Body of pancreas (tissue), 4 donors: Measurements from ENCODE around the gene BRF1. TPM values are rescaled to one million over a fixed set of nuclear protein-coding genes. Genes with fewer than 3 reads are reported as not detected.

Source experiments
- ATAC-seq: fragments of 150-250 bp; one replicate; pipeline ENCODE4 v1.9.1; 2016
- DNase-seq, 4 donors: peaks; one replicate each; pipeline ENCODE4 v3.0.0-alpha.2; 2019
- H3K27ac ChIP-seq, 4 donors: fragments of 200-600 bp; sonication (generic); 1 replicate in 3 of 4; 2 replicates in 1 of 4; pipeline versions ENCODE4 v1.5.1 to v1.6.1; 2016 to 2019; ENCODE audit warnings: mild to moderate bottlenecking in 1 of 4, mixed read lengths in 1 of 4, moderate library complexity in 1 of 4
- H3K27me3 ChIP-seq, 2 donors: fragments of 200-600 bp; sonication (generic); one replicate each; pipeline ENCODE4 v1.6.0; 2016; ENCODE audit warnings: mild to moderate bottlenecking in 1 of 2
- H3K36me3 ChIP-seq, 2 donors: fragments of 200-600 bp; sonication (generic); replicated peaks in 1 of 2; 2 replicates each; pipeline ENCODE4 v1.5.1; 2016; ENCODE audit warnings: low read depth in 2 of 2; ENCODE audit not compliant: insufficient read depth in 1 of 2
- H3K4me1 ChIP-seq: fragments of 200-600 bp; sonication (generic); one replicate; pipeline ENCODE4 v1.6.0; 2016
- H3K4me3 ChIP-seq, 2 donors: fragments of 200-600 bp; sonication (generic); 1 replicate in 1 of 2; 2 replicates in 1 of 2; pipeline ENCODE4 v1.5.1; 2016 to 2019
- H3K9me3 ChIP-seq, 3 donors: fragments of 200-600 bp; sonication (generic); 1 replicate in 2 of 3; 2 replicates in 1 of 3; pipeline ENCODE4 v1.5.1; 2016
- CTCF ChIP-seq, 7 experiments: fragments of 450-650 bp in 4 of 7; fragments of 200-600 bp in 3 of 7; sonication (generic) in 3 of 7; IDR thresholded peaks; one replicate each; pipeline ENCODE4 v1.5.1; 2016 to 2019; ENCODE audit warnings: antibody characterized with exemption in 7 of 7
- POLR2A ChIP-seq, 3 donors: fragments of 450-650 bp; IDR thresholded peaks; one replicate each; pipeline ENCODE4 v1.6.1; 2016; ENCODE audit warnings: antibody characterized with exemption in 3 of 3, mild to moderate bottlenecking in 2 of 3
- WGBS, 2 donors: methylation state at CpG; one replicate each; pipeline ENCODE4 v1.1.5; 2017; 5-methylcytosine and 5-hydroxymethylcytosine counted together
- intact Hi-C: fragments of 100-400 bp; cut with DNase I; formaldehyde crosslinking; loops from one replicate; pipeline ENCODE4 v1.15.1; 2023
- total RNA-seq, 2 donors: library from RNA; depleted of rRNA; stranded (reverse); fragments of >200 nt; gene quantifications; one replicate each; pipeline ENCODE4 v1.1.0, GENCODE V29; 2016

The BRF1 gene
- total RNA-seq, 2 donors from 2014 or later, result 54.5 to 86.7 TPM

- Histone ChIP-seq H3K9me3 (no peaks in the 10 kb centered on the region), H3K4me1 (peaks cover 58% of the 10 kb centered on the region), H3K4me3 (no peak overlapping the region), H3K27me3 (no peaks in the 10 kb centered on the region), H3K36me3 (no peaks in the 10 kb centered on the region), H3K27ac (peak overlapping the region in 3 of 4 donors; percentile 58 to 71 (median 60))
- no peak for DNase-seq
- 87 to 100% methylated on average over 1 to 6 of the region's 6 CpGs for WGBS, 2 donors
- TF ChIP-seq CTCF (IDR thresholded peaks at IDR 0.05) (no peak), POLR2A (IDR thresholded peaks at IDR 0.05) (no peak)
- intact Hi-C loops, result no loop called here
- no peak for ATAC-seq
Observed at GRCh38 chr14:105274637-105275036, 26.2 kb downstream of the BRF1 start.

GRCh38 chr14:105273062-105273461 lies 27.7 kb downstream of the BRF1 start:
- no peaks in the 10 kb centered on the region for H3K9me3 ChIP-seq
- H3K4me1 ChIP-seq, result peaks cover 55% of the 10 kb centered on the region
- TF ChIP-seq CTCF (IDR thresholded peaks at IDR 0.05) (no peak), POLR2A (IDR thresholded peaks at IDR 0.05) (no peak)
- no peaks in the 10 kb centered on the region for H3K27me3 ChIP-seq
- 44 to 53% methylated on average over 5 to 12 of the region's 12 CpGs for WGBS, 2 donors
- DNase-seq (peak; percentile 48 to 70 (median 66)), ATAC-seq (peak; percentile 66)
- H3K27ac ChIP-seq, result peak overlapping the region; percentile 26 to 78 (median 66)
- intact Hi-C loops, result no loop called here
- H3K36me3 ChIP-seq, result no peaks in the 10 kb centered on the region
- H3K4me3 ChIP-seq, result no peak overlapping the region

GRCh38 chr14:105272623-105273022 lies 28.2 kb downstream of the BRF1 start:
- peak; percentile 29 for ATAC-seq
- H3K27ac ChIP-seq, result peak overlapping the region; percentile 40 to 78 (median 66)
- intact Hi-C loops, result no loop called here

GRCh38 chr14:105271224-105271890 lies 29.4 kb downstream of the BRF1 start:
- no peaks in the 10 kb centered on the region for H3K36me3 ChIP-seq
- TF ChIP-seq CTCF (IDR thresholded peaks at IDR 0.05) (no peak), POLR2A (IDR thresholded peaks at IDR 0.05) (no peak)
- intact Hi-C loops, result no loop called here
- no peaks in the 10 kb centered on the region for H3K27me3 ChIP-seq
- no peaks in the 10 kb centered on the region for H3K9me3 ChIP-seq
- no peak overlapping the region for H3K4me3 ChIP-seq
- DNase-seq (peak; percentile 85 to 98 (median 94)), ATAC-seq (peak; percentile 82)
- WGBS, 2 donors, result 41 to 61% methylated on average over 15 to 16 of the region's 22 CpGs
- H3K4me1 ChIP-seq, result peaks cover 52% of the 10 kb centered on the region
- H3K27ac ChIP-seq, result peak overlapping the region in 3 of 4 donors; percentile 5 to 64 (median 49)

More at GRCh38 chr14:105272623-105273022, 28.2 kb downstream of the BRF1 start:
- Histone ChIP-seq H3K9me3 (no peaks in the 10 kb centered on the region), H3K4me3 (no peak overlapping the region), H3K4me1 (peaks cover 52% of the 10 kb centered on the region), H3K27me3 (no peaks in the 10 kb centered on the region), H3K36me3 (no peaks in the 10 kb centered on the region)
- no peak for TF ChIP-seq CTCF (IDR thresholded peaks at IDR 0.05)
- no peak for TF ChIP-seq POLR2A (IDR thresholded peaks at IDR 0.05)
- DNase-seq, result peak; percentile 45 to 68 (median 60)
- WGBS, 2 donors, result 48 to 72% methylated on average over 14 to 15 of the region's 15 CpGs

- H3K4me3 ChIP-seq, result no peak overlapping the region
- intact Hi-C loops, result no loop called here
- no peak for DNase-seq
- peaks cover 38% of the 10 kb centered on the region for H3K4me1 ChIP-seq
- TF ChIP-seq POLR2A (IDR thresholded peaks at IDR 0.05), result no peak
- TF ChIP-seq CTCF (IDR thresholded peaks at IDR 0.05), result no peak
- H3K36me3 ChIP-seq, result no peaks in the 10 kb centered on the region
- H3K27ac ChIP-seq, result no peak overlapping the region
- ATAC-seq, result no peak
- H3K9me3 ChIP-seq, result no peaks in the 10 kb centered on the region
- WGBS, 2 donors, result 87 to 88% methylated on average over 3 to 11 of the region's 11 CpGs
- no peaks in the 10 kb centered on the region for H3K27me3 ChIP-seq
Observed at GRCh38 chr14:105269405-105269804, 31.4 kb downstream of the BRF1 start.
